Measurements from ENCODE around the gene GNAS-AS1.
A peak's percentile ranks its signal among the peaks of the same experiment; 100 is the strongest.
"Not testable (repeated sequence)": the region's sequence is repeated elsewhere in the genome, so short reads cannot be mapped to it uniquely, and the experiment has no call there.

GNAS-AS1 gene

GRCh38 chr20:58829531-58829941 lies 21.2 kb downstream of the GNAS-AS1 start:
- DNase-seq: no peak

- not testable (repeated sequence) for DNase-seq
Observed at GRCh38 chr20:58828804-58829203, 21.9 kb downstream of the GNAS-AS1 start.

- DNase-seq: no peak
Observed at GRCh38 chr20:58828136-58828535, 22.6 kb downstream of the GNAS-AS1 start.

- DNase-seq: no peak
Observed at GRCh38 chr20:58826271-58826670, 24.4 kb downstream of the GNAS-AS1 start.

GRCh38 chr20:58825450-58825849 lies 25.3 kb downstream of the GNAS-AS1 start:
- no peak for DNase-seq

- no peak for DNase-seq
Observed at GRCh38 chr20:58824843-58825242, 25.9 kb downstream of the GNAS-AS1 start.

GRCh38 chr20:58822748-58823730 lies 27.7 kb downstream of the GNAS-AS1 start:
- no peak for DNase-seq

- DNase-seq: no peak
Observed at GRCh38 chr20:58822149-58822548, 28.6 kb downstream of the GNAS-AS1 start.

- DNase-seq: not testable (repeated sequence)
Observed at GRCh38 chr20:58820515-58820914, 30.2 kb downstream of the GNAS-AS1 start.

- DNase-seq: no peak
Observed at GRCh38 chr20:58819921-58820320, 30.8 kb downstream of the GNAS-AS1 start.

GRCh38 chr20:58818586-58819285 lies 32.0 kb downstream of the GNAS-AS1 start:
- DNase-seq: peak; percentile 12

GRCh38 chr20:58817748-58818147 lies 33.0 kb downstream of the GNAS-AS1 start:
- no peak for DNase-seq

- DNase-seq: no peak
Observed at GRCh38 chr20:58816957-58817651, 33.6 kb downstream of the GNAS-AS1 start.

GRCh38 chr20:58816051-58816450 lies 34.7 kb downstream of the GNAS-AS1 start:
- no peak for DNase-seq

GRCh38 chr20:58815448-58815847 lies 35.3 kb downstream of the GNAS-AS1 start:
- DNase-seq: no peak

- no peak for DNase-seq
Observed at GRCh38 chr20:58813369-58813768, 37.3 kb downstream of the GNAS-AS1 start.

- DNase-seq: no peak
Observed at GRCh38 chr20:58811334-58811733, 39.4 kb downstream of the GNAS-AS1 start.

GRCh38 chr20:58810879-58811250 lies 39.8 kb downstream of the GNAS-AS1 start:
- no peak for DNase-seq

GRCh38 chr20:58810116-58810878 lies 40.4 kb downstream of the GNAS-AS1 start:
- DNase-seq: no peak

- no peak for DNase-seq
Observed at GRCh38 chr20:58808271-58809046, 42.2 kb downstream of the GNAS-AS1 start.

GRCh38 chr20:58807801-58808200 lies 42.9 kb downstream of the GNAS-AS1 start:
- no peak for DNase-seq

- no peak for DNase-seq
Observed at GRCh38 chr20:58803533-58803932, 47.2 kb downstream of the GNAS-AS1 start.

All from stimulated activated CD4-positive, alpha-beta T cell treated with anti-CD3 and anti-CD28 coated beads, Interleukin-12 subunit alpha, Interleukin-12 subunit beta, amount 100 ng/mL, for 4 hours (primary cell).